Measurements from ENCODE around the gene IQCF6.
"Not testable (repeated sequence)": the region's sequence is repeated elsewhere in the genome, so short reads cannot be mapped to it uniquely, and the experiment has no call there.

Gene IQCF6

GRCh38 chr3:51759203-51759602 is 19.8 kb downstream of the IQCF6 start:
- DNase-seq, result no peak

DNA sequence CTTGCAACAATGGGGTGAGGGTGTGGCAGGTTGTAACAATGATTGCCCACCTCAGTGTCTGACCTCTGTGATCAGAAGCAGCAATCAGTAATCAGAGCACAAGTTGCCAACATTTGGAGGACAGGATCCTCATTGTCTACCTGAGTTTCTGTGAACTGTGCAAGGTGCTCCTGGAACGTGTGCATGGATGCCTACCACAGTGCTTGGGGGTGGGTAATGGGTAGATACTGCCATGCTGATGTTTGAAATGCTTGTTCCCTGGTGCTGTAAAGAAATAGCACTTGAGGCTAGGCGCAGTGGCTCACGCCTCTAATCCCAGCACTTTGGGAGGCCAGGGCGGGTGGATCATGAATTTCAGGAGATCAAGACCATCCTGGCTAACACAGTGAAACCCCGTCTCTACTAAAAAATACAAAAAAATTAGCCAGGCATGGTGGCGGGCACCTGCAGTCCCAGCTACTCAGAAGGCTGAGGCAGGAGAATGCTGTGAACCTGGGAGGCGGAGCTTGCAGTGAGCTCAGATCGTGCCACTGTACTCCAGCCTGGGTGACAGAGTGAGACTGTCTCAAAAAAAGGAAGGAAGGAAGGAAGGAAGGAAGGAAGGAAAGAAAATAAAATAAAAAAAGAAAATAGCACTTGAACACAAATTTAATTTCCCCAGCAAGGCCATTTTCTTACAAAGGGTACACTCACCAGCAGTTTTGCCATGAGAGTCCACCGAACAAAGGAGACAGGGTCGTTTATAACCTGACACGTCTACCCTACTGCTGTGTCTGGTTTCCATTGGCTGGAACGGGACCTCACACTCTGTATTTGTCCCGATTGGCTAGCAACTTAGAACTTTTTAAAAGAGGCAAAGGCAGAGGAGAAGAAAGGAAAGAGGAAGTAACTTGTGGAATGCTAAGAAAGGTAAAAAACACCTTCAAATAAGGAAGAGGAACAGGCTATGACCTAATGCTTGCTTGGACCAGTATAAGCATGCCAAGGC is 25.0 kb downstream of the IQCF6 start:
- DNase-seq, result not testable (repeated sequence)

DNA sequence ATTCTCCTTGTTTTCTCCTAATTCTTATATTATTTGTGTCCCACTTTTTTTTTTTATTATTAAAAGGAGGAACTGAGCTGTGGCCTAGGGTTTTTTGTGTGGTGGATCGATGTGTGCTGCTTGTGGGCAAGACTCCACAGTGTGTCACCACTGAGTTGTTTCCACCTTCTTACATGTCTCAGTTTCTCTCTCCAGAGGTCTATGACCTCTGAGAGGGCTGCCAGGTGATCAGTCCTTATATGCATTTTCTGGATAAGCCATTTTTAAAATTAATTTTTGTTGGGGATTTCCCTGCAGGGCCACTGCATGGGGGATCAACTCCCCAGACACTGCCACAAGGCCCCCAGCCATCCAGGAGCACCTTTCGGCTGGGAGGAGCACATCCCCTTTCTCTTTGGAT is 27.8 kb downstream of the IQCF6 start:
- DNase-seq, result no peak

DNA sequence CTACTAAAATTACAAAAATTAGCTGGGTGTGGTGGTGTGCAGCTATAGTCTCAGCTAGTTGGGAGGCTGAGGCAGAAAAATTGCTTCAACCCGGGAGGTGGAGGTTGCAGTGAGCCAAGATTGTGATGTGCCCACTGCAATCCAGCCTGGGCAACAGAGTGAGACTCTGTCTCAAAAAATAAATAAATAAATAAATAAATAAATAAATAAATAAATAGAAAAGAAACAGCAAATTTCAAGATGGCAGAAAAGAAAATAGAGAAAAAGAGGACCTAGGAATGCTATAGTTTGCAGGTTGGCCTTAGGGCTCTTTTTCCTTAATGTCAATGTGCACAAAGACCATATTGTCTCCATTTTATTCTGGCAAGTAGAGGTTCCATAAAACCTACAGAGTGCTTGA is 28.2 kb downstream of the IQCF6 start:
- DNase-seq, result no peak

GRCh38 chr3:51748327-51748726 is 30.7 kb downstream of the IQCF6 start:
- DNase-seq, result no peak

DNA sequence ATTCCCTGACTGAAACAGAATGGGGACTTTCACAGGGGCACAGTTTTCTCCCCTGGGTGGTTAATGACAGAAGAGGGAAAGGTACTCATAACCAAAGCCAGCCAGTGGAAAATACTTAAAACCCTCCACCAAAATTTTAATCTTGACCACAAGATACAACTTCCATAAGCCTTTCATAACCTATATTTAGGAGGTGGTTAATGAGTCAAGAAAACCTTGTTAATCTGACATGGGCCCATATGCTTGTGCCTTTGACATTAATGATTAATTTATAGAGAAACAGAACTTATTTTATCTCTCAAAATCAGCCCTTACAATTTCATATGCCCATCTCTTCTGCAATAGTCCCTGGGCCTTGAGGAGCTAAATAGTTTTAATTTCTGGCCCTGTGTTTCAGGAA is 31.2 kb downstream of the IQCF6 start:
- DNase-seq, result no peak

DNA sequence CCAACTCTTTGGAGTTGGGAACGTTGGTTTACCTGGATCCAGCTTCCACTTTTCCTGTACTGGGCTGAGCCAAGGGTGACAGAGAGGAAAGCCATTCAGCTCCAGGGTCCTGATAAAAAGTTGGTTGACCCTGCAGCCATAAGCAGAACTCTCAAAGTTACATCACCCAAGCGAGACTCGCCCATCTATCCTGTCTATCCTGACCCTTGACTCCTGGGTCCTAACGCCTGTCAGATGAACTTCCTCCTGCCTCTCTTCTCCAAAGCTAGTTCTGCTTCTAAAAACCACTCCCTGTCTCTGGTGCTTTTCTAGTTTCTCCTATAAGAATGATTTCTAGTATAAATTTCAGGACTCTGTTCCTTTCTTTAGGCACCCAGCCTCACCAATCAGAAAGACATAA is 36.1 kb downstream of the IQCF6 start:
- not testable (repeated sequence) for DNase-seq

GRCh38 chr3:51742320-51742719 is 36.7 kb downstream of the IQCF6 start:
- not testable (repeated sequence) for DNase-seq

GRCh38 chr3:51739110-51739509 is 39.9 kb downstream of the IQCF6 start:
- DNase-seq, result no peak

GRCh38 chr3:51735950-51736349 is 43.1 kb downstream of the IQCF6 start:
- DNase-seq, result no peak

DNA sequence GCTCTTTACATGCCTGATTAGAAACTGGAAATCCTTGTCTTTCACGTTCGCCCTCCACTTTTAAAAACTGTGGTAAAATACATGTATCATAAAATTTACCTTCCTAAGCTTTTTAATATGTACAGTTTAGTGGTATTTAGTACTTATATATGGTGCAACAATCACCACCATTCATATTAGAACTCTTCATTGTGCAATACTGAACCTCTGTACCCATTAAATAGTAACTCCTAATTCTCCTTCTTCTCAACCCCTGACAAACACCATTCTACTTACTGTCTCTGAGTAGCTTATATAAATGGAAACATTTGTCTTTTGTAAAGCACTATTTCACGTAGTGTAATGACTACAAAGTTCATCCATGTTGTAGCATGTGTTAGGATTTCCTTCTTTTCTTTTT is 44.0 kb downstream of the IQCF6 start:
- DNase-seq, result no peak

DNA sequence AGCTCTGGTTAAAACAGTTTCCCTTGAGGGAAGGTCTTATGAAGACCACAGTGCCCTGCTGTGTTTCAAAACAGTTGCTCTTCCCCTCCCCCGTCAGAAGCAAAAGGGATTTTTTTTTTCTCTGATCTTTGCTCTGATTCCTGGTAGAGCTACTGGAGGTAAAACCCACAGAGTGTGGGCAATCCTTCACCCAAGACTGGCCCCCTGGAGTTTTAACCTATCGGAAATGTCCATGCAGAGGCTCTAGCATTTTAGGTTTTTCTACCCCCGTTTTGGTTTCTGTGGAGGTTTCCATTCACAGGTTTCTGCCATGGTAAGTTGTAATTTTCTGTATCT is 44.5 kb downstream of the IQCF6 start:
- no peak for DNase-seq

DNA sequence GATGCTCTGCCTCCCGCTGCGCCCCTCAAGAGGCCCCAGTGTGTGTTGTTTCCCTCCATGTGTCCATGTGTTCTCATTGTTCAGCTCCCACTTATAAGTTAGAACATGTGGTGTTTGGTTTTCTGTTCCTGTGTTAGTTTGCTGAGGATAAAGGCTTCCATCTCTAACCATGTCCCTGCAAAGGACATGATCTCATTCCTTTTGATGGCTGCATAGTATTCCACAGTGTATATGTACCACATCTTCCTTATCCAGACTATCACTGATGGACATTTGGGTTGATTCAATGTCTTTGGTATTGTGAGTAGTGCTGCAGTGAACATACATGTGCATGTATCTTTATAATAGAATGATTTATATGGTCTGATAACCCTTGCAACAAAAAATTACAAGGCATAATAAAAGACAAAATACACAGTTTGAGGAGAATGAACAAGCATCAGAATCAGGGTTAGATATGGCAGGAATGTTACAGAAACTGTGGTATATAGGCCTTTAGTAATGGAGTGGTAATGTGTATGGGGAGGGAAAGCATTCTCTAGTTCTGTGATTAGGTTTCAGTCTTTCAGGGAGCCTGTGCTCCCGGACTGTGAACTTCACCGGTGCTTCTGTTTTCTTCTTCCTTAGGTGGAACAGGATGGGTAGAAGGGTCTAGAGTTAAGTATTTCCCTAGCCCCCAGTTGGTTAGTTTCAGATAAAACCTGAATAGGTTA is 45.0 kb downstream of the IQCF6 start:
- DNase-seq, result no peak

DNA sequence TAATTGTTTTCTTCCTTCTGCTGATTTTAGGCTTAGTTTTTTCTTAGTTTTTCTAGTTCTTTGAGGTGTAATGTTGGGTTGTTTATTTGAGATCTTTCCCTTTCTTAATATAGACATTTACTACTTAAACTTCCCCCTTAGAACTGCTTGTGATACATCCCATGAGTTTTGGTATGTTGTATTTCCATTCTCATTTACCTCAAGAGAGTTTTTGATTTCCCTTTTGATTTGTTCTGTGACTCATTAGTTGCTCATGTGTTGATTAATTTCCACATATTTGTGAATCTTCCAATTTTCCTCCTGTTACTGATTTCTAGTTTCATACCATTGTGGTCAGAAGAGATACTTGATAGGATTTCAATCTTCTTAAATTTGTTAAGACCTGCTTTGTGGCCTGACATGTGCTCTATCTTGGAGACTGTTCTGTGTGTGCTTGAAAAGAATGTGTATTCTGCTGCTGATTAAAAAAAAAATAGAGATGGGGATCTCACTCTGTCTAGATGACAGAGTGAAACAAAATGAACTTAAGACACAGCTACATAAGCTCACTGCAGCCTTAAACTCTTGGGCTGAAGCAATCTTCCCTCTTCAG is 49.9 kb downstream of the IQCF6 start:
- no peak for DNase-seq
